GM18505 (cell line): ENCODE results near the gene SHANK3.

Experiments
- ATAC-seq: cut with Tn5 transposase; IDR thresholded peaks from one replicate; pipeline ENCODE4 v1.9.1; 2021; ENCODE audit not compliant: unreplicated experiment
- POLR2A ChIP-seq: IDR thresholded peaks from 4 replicates; pipeline ENCODE4 v1.6.1; 2011; ENCODE audit warnings: borderline replicate concordance; ENCODE audit not compliant: insufficient read depth, insufficient read length; ENCODE audit errors: extremely low read depth

The SHANK3 gene

DNA sequence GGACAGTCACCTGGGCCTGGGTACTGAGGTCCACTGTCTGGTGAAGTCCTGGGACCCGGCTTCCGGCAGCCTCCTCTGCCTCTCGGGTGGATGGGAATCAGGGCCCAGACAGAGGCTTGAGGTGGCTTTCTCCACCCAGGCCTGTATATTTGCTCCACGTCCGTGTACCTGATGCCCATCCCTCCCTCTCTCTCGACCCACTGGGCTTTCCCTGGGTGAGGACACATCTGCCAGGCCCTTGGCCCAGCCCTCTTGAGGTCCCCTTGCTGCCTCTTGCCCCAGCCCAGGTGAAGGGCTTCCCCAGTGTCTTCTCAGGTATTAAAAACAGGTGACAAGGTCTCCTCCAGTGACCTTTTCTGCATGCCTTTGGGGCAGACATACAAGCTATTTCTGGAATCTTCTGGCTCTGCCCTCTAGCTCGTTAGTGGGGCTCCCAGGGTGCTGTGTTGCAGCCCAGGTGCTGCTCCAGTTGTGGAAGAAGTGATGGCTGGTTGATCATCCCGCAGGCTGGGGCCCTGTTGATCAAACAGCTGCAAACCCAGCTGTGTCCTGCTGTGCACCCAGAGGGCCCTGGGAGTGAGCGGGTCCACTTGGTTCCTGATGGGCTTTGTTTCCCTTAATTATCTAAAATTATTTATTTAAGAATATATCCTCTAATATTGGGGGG is 39.9 kb downstream of the SHANK3 start:
- ATAC-seq = no peak
- no peak for TF ChIP-seq POLR2A

DNA sequence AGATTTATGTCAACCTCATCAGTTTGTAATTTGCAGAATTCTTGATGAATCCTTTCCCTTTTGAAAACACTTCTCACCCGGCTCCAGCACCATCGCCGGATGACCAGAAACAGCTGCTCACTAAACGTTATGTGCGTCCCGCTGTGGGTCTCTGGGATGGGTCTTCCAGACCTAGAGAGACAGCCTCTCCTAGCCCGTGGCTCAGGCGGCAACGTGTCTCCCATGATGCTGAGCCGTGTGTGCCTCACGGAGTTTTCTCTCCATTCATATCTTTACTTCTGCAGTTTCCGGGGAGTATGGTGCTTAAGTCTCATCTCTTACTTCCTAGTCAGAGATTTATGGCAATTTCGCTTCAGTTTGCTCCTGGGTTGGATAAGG is 40.4 kb downstream of the SHANK3 start:
- TF ChIP-seq POLR2A = no peak
- no peak for ATAC-seq

DNA sequence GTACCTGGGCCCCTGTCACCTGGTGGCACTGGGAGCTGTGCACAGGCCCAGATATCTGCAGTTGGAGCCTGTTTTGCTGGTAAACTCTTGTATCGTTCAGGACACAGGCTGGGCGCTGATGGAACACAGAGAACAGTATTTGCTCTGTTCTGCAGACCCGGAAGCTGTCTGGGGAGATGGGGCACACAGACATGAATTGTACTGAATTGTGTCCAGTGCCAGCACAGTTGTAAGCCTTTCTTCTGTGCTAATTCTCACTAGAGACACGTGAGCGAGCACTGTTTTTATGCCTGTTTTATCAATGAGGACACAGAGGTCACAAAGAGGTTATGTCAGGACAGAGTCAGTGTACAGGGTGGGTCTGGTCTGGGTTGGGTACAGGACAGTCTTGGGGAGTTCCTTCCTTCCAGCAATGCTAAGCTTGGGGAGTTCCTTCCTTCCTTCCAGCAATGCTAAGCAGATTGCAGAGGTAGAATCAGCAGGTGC is 41.0 kb downstream of the SHANK3 start:
- TF ChIP-seq POLR2A = no peak
- ATAC-seq = no peak

DNA sequence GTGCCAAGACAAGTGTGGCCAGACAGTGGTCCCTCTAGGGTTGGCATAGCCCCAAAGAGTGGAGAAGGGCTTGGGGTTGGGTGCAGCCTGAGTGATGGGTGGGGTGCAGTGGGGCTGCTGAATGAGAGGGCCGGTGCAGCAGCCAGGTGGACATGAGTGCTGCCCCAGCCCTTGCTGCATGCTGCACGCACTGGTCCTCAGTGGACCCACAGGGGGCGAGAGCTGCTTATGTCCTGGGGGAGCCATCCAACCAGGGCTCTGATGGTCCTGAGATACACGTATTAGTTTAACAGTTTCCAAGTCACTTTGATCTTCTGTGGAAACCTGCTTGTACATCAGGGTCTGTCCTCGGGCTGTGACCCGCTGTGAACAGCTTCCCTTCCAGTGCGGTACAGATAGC is 41.5 kb downstream of the SHANK3 start:
- no peak for TF ChIP-seq POLR2A
- ATAC-seq = no peak

DNA sequence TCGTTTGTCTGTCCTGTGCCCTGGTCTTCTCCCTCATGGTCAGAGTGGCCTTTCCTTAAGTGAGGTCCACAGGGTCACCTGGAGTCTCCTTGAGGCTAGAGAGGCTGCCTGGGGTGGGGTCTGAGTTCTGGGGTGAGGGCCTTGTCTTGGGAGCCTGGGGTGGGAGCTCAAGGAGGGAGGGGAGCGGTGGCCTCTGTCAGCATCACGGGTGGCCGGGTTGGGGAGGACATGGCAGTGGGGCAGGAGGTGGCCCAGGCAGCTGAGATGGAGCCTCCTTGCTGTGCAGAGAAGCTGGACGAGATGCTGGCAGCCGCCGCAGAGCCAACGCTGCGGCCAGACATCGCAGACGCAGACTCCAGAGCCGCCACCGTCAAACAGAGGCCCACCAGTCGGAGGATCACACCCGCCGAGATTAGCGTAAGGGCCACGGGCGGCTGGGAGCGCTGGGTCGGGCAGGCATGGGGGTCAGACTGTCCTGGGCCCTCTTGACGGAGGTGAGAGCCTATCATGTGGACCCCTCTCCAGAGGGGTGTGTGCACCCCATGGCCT is 42.1 kb downstream of the SHANK3 start:
- ATAC-seq = no peak

DNA sequence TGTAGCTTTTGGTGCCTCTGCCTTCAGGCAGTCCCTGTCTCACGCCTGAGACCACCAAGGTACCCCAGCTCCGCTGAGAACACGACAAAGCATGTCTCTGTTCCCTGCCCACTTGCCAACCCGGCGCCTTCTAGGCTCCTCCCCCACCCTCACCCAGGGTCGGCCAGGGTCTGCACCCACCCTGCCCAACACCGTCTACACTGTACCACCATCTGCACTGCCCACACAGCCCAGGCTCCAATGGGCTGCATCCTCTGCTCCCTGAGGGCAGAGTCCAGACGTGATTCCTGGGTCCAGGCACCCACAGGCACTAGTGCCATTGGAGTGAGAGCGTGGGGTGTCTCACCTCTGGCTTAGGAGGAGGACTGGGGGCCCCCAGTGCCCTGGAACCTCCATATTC is 42.6 kb downstream of the SHANK3 start:
- no peak for ATAC-seq
- TF ChIP-seq POLR2A = no peak

More for the DNA sequence above, 42.1 kb downstream of the SHANK3 start:
- no peak for TF ChIP-seq POLR2A

DNA sequence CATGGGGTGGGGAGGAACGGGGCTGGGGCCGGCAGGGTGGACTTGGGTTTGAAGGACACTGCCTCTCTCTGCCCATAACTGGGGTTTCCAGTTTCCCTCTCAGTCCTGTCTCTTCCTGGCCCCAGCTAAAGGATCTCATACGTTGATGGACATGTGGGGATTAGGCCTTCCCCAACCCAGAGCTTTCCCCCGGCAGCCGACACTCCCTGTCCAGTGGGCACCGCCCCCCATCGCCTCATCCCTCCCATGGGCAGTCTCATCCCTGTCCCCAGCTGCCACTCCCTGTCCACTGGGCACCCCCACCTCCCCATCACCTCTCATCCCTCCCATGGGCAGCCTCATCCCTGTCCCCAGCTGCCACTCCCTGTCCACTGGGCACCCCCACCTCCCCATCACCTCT is 43.2 kb downstream of the SHANK3 start:
- no peak for TF ChIP-seq POLR2A
- ATAC-seq = no peak

DNA sequence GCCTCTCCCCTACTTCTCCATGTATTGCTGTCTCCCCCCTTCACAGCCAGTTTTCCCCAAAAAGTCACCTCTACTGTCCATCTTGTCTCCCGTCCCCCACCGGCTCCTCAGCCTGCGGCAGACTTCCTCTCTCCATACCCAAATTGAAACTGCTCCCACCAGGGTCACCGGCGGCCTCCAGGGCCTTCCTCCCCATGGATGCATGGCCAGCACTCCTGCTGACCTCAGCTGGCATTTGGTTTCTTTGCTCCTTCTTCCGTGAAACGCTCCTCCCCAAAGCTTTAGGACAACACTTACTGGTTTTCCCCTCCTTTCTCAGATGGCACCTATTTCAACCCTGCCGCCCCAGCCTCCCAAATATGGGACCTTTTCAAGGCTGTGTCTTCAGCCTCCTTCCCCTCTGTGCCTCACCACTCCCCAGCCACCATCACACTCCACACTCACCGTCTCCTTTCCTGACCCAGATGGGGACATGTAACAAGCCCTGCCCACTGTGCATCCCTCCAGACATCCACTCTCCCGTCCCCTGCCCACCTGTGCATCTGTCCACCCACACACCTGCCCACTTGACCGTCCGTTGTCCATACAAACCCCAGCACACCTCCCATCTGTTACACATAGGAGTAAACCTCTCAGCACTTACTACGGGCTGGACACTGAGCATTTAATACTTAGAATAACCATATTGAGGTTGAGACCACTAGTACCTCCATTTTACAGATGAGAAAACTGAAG is 43.8 kb downstream of the SHANK3 start:
- TF ChIP-seq POLR2A = no peak
- no peak for ATAC-seq

DNA sequence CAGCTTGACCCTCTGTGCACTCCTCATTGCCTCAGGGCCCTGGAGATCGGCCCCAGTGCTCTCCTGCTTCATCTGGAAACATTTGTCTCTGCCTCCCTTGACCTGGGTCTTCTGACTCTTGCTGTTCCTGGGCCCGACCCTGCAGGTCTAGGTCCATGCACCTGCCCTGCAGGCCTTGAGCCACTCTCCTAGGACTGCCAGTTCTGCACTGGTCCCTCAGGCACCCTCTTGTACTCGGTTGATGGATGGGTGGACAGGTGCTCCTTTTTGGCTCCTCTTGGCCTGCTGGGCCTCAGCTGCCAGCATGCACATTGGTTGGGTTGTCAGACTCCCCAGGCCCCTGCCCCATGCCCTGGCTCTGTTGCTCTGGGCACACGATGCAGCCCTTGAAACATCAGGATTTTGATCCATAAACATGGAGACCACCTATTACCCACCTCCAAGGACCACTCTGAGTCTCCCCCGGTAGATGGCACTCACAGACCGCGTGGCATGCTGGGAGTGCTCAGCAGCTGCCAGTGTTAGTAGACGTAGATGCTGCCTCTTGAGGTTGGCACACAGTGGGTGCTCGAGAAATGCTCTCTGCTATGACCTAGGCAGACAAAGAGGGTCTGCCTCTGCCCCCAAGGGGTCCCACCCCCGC is 45.2 kb downstream of the SHANK3 start:
- ATAC-seq = no peak
- no peak for TF ChIP-seq POLR2A

DNA sequence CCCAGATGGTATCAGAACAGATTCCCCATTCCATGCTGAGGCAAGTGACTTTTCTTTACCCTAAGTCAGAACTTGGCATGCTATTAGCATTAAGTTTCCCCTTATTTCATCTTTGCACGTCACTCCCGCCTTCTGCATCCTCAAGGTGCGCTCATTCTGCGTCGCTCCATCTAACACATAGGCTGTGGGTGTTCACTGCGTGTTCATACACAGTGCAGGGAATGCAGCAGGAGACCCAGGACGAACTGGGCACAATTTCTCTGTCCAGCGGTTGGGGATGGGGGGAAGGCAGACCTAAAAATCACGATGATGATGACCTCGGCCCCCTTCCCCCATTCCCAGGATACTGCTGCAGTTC is 45.7 kb downstream of the SHANK3 start:
- no peak for ATAC-seq
- no peak for TF ChIP-seq POLR2A

DNA sequence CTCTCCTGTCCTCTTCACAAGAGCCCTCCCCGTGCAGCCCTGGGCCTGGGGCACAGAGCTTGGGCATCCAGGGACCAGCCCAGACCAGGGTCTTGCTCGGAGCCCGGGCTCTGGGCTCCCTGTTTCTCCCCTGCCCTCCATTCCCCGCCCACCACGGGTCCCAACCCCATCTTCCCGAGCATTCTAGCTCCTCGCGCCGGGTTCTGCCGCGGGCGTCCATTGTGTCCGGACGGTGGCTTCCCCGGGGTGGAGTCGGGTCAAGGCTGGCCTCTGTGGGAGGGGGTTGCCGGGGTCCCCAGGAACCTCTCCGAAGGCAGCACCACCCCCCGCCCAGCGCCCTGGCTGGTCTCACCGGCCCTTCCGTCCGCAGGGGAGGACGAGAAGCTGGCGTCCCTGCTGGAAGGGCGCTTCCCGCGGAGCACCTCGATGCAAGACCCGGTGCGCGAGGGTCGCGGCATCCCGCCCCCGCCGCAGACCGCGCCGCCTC is 47.2 kb downstream of the SHANK3 start:
- no peak for TF ChIP-seq POLR2A
- no peak for ATAC-seq

DNA sequence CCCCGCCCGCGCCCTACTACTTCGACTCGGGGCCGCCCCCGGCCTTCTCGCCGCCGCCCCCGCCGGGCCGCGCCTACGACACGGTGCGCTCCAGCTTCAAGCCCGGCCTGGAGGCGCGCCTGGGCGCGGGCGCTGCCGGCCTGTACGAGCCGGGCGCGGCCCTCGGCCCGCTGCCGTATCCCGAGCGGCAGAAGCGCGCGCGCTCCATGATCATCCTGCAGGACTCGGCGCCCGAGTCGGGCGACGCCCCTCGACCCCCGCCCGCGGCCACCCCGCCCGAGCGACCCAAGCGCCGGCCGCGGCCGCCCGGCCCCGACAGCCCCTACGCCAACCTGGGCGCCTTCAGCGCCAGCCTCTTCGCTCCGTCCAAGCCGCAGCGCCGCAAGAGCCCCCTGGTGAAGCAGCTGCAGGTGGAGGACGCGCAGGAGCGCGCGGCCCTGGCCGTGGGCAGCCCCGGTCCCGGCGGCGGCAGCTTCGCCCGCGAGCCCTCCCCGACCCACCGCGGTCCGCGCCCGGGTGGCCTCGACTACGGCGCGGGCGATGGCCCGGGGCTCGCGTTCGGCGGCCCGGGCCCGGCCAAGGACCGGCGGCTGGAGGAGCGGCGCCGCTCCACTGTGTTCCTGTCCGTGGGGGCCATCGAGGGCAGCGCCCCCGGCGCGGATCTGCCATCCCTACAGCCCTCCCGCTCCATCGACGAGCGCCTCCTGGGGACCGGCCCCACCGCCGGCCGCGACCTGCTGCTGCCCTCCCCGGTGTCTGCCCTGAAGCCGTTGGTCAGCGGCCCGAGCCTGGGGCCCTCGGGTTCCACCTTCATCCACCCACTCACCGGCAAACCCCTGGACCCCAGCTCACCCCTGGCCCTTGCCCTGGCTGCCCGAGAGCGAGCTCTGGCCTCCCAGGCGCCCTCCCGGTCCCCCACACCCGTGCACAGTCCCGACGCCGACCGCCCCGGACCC is 48.0 kb downstream of the SHANK3 start:
- TF ChIP-seq POLR2A = no peak
- ATAC-seq = no peak
